SH-SY5Y (cell line): Measurements from ENCODE around the gene HOXD8.

Experiments
- GATA2 ChIP-seq: IDR thresholded peaks from 2 replicates; pipeline ENCODE4 v1.6.1; 2011; ENCODE audit warnings: mild to moderate bottlenecking, low read depth, low read length
- GATA3 ChIP-seq: IDR thresholded peaks from 2 replicates; pipeline ENCODE4 v1.6.1; 2011; ENCODE audit warnings: low read depth, mild to moderate bottlenecking, low read length, moderate library complexity

GRCh38 chr2:176099159-176099727 is 30.3 kb upstream of the HOXD8 start:
- no peak for TF ChIP-seq GATA2
- TF ChIP-seq GATA3, result no peak
